Effector memory CD4-positive, alpha-beta T cell (primary cell): ENCODE results near the gene SPTB.

Experiments
- DNase-seq, 3 donors: peaks; one replicate each; pipeline ENCODE4 v3.0.0-alpha.2; 2020
- H3K27ac ChIP-seq: 2 replicates; pipeline ENCODE4 v1.7.0; 2013; ENCODE audit warnings: mild to moderate bottlenecking, low read length, moderate library complexity; ENCODE audit not compliant: insufficient read depth, poor library complexity, severe bottlenecking
- H3K27me3 ChIP-seq: replicated peaks from 2 replicates; pipeline ENCODE4 v1.7.0; 2013; ENCODE audit warnings: mild to moderate bottlenecking, low read length; ENCODE audit not compliant: insufficient read depth, control insufficient read depth, poor library complexity, severe bottlenecking
- H3K36me3 ChIP-seq: 2 replicates; pipeline ENCODE4 v1.7.0; 2013; ENCODE audit warnings: mild to moderate bottlenecking, low read length, moderate library complexity; ENCODE audit not compliant: control insufficient read depth, insufficient read depth
- H3K4me1 ChIP-seq: 2 replicates; pipeline ENCODE4 v1.7.0; 2013; ENCODE audit warnings: low read length, mild to moderate bottlenecking; ENCODE audit not compliant: control insufficient read depth, insufficient read depth, poor library complexity, severe bottlenecking
- H3K4me3 ChIP-seq: 2 replicates; pipeline ENCODE4 v1.7.0; 2013; ENCODE audit warnings: low read length, low read depth, mild to moderate bottlenecking; ENCODE audit not compliant: insufficient read depth, poor library complexity, severe bottlenecking
- H3K9me3 ChIP-seq: 2 replicates; pipeline ENCODE4 v1.7.0; 2013; ENCODE audit warnings: mild to moderate bottlenecking, low read length, moderate library complexity; ENCODE audit not compliant: control insufficient read depth

The SPTB gene

DNA sequence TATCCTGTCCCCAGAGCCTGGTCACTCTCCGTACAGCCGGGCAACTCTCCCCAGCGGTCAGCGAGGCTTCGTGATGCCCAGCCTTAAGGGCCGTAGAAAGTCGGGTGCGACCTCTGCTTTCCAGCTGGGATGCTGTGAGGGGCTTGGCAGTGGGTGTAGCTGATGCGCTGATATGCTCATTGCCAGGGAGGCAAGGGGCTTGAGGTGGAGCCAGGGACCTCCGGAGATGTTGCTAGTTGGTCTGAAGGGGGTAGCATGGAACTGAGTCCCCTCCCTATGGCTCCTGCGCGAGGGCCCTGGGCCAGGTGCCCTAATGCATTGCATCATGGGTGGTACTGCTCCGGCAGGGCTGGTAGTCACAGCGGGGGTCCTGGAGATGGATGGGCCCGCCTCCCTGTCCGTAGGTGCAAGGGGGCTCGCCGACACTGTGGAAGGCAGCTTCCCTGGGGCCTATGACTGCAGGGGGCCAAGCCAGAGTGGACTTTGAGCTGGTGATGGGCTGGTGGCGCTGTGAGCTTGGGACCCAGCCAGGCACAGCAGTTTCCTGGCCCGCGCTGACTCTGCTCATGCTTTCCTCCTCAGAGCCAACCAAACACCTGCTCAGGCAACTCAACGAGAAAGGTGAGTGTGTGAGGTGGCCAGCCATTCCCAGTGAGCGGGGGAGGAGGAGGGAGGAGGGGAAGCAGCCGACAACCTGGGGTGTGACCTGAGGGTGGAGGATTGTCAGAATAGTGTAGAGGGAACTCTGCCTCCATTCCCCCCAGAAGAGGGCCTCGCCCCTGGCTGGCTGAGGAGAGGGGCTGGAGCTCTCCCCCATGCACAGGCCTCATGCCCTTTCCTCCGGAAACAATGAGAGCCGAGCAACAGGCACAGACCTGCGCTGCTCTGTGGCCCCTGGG is 143.2 kb downstream of the SPTB start:
- Histone ChIP-seq H3K9me3 (no peaks in the 10 kb centered on the region), H3K4me1 (peaks cover 25% of the 10 kb centered on the region), H3K4me3 (no peak overlapping the region), H3K36me3 (peaks cover 78% of the 10 kb centered on the region), H3K27ac (peak overlapping the region; percentile 18), H3K27me3 (no peaks in the 10 kb centered on the region)
- no peak for DNase-seq

DNA sequence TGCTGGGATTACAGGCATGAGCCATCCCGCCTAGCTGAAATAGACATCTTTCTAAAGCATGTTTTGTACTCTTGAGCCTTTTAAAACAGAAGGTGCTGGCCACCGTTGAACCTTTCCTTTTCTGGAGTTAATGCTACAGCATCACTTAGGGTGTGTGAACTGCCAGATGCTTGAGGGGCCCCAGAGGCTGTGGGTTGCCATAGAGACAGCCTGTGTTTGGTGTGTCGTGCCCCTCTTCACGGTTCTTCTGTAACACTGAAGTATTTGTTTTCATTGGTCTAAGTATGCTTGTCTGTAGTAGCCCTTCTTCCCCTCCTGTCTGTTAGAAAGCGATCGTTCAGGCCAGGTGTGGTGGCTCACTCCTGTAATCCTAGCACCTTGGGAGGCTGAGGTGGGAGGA is 144.7 kb downstream of the SPTB start:
- Histone ChIP-seq H3K27ac (no peak overlapping the region), H3K4me3 (no peak overlapping the region), H3K36me3 (peaks cover 76% of the 10 kb centered on the region), H3K4me1 (peaks cover 32% of the 10 kb centered on the region), H3K27me3 (no peaks in the 10 kb centered on the region), H3K9me3 (no peaks in the 10 kb centered on the region)
- DNase-seq = no peak

DNA sequence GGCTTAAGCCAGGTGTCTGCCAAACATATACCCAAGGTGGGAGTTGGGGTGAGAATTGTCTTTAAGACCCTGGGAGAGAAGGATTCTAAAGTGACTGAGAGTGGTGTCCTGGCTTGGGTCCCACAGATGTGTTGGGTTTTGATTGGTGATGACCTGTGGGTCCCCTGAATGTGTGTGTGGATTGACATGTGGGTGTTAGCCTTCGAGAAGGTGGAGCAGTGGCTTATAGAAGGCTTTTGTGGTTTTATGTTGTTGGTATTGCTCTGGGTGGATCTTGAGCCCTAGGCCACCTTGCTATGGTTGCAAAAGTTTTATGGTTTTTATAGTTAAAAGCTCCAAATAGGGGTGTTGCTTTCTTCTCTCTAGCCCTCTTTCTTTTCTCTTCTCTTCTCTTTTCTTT is 145.8 kb downstream of the SPTB start:
- H3K4me3 ChIP-seq = no peak overlapping the region
- no peaks in the 10 kb centered on the region for H3K9me3 ChIP-seq
- DNase-seq = no peak
- no peaks in the 10 kb centered on the region for H3K27me3 ChIP-seq
- peak overlapping the region; percentile 5 for H3K27ac ChIP-seq
- H3K4me1 ChIP-seq = peaks cover 42% of the 10 kb centered on the region
- peaks cover 66% of the 10 kb centered on the region for H3K36me3 ChIP-seq

DNA sequence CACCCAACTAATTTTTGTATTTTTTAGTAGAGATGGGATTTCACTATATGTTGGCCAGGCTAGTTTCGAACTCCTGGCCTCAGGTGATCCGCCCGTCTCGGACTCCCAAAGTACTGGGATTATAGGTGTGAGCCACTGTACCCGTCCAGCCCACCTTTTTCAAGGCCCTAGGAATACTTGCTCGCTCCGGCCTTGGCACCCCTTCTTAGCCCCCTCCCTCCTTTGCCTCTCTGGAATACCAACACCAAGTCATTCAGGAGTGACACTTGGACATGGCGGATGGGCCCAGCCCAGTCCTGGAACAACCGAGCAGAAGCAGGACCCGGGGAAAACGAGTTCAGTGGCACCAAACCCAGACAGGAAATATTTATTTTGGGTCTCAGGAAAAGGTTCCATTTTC is 146.4 kb downstream of the SPTB start:
- peak overlapping the region; percentile 5 for H3K27ac ChIP-seq
- DNase-seq = no peak
- no peak overlapping the region for H3K4me3 ChIP-seq
- H3K27me3 ChIP-seq = no peaks in the 10 kb centered on the region
- H3K9me3 ChIP-seq = no peaks in the 10 kb centered on the region
- H3K36me3 ChIP-seq = peaks cover 61% of the 10 kb centered on the region
- peaks cover 47% of the 10 kb centered on the region for H3K4me1 ChIP-seq

DNA sequence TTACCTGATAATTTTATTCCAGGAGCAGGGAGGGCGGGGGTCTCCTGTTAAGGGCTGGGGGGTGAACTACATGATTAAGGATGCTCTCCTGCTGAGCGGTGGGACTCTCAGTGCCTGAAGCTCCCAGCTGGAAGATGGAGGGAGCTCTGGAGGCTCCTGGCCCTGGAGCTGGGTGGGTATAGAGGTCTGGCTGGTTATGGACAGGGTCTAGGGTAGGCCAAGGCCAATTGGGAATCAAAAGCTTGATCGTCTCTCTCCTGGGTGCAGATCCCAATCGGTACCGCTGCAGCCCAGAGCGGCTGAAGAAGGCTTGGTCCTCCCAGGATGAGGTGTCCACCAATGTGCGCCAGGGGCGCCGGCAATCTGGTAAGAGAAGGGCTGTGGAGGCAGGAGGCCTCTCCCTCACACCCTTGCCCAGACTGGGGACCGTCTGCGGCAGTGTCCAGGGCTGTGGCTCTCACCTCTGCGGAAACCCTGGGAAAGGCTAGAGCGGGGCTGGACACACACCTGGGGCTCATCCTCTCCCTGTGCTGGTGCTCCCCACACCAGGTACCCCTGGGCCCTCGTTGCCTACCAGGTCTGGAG is 147.1 kb downstream of the SPTB start:
- H3K36me3 ChIP-seq = peaks cover 54% of the 10 kb centered on the region
- no peaks in the 10 kb centered on the region for H3K27me3 ChIP-seq
- no peaks in the 10 kb centered on the region for H3K9me3 ChIP-seq
- no peak overlapping the region for H3K27ac ChIP-seq
- H3K4me3 ChIP-seq = no peak overlapping the region
- peaks cover 54% of the 10 kb centered on the region for H3K4me1 ChIP-seq
- DNase-seq = no peak

DNA sequence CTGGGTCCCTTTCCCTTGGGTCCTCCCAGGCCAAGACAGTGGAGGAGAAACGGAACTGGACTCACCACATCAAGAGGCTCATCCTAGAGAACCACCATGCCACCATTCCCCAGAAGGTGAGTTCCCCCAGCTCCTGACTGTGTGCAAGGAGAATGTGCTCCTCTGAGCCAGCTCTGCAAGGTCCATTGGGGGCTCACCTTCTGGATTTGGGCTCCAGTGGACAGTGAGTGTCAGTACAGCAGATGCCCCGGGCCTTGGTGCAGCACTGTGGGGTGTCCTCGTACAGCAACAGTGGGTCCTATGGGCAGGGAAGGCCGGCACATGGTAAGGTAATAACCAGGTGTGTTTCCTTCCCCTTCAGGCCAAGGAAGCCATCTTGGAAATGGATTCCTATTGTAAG is 147.6 kb downstream of the SPTB start:
- H3K36me3 ChIP-seq = peaks cover 49% of the 10 kb centered on the region
- H3K4me1 ChIP-seq = peaks cover 60% of the 10 kb centered on the region
- no peaks in the 10 kb centered on the region for H3K9me3 ChIP-seq
- DNase-seq = no peak
- H3K27me3 ChIP-seq = no peaks in the 10 kb centered on the region
- H3K27ac ChIP-seq = no peak overlapping the region
- no peak overlapping the region for H3K4me3 ChIP-seq

DNA sequence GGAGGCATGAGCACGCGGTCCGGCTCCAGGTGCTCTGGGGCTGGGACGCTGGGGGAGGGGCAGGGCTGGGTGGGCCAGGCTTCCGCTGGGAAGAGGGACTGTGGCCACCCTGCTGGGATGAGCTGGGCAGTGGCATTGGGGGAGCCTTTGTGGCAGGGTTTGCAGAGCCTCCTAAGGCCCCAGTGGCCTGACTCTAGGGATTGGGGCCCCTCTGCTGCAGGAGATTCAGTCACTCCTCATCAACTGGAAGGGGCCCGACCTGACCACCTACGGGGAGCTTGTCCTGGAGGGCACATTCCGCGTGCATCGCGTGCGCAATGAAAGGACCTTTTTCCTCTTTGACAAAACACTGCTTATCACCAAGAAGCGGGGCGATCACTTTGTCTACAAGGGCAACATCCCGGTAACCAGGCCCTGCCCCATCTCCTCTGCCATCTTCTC is 148.5 kb downstream of the SPTB start:
- DNase-seq = no peak
- peaks cover 40% of the 10 kb centered on the region for H3K36me3 ChIP-seq

DNA sequence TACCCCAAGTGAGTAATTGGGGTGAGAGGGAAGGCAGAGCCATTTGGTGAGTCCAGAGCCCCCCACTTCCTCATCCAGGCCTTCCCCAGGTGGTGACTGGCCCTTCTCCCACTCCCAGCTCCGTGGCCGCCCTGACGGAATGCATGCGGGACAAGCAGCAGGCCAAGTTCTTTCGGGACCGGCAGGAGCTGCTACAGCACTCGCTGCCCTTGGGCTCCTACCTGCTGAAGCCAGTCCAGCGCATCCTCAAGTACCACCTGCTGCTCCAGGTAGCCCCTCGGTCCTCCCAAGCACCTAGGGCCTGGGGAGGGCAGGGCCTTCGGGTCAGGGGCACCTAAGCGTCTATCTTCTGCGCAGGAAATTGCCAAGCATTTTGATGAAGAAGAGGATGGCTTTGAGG is 149.0 kb downstream of the SPTB start:
- peaks cover 74% of the 10 kb centered on the region for H3K4me1 ChIP-seq
- no peak overlapping the region for H3K4me3 ChIP-seq
- H3K27me3 ChIP-seq = no peaks in the 10 kb centered on the region
- H3K9me3 ChIP-seq = no peaks in the 10 kb centered on the region
- peak overlapping the region; percentile 29 for H3K27ac ChIP-seq
- no peak for DNase-seq
- H3K36me3 ChIP-seq = peaks cover 36% of the 10 kb centered on the region

More for the DNA sequence above, 148.5 kb downstream of the SPTB start:
- Histone ChIP-seq H3K9me3 (no peaks in the 10 kb centered on the region), H3K27ac (no peak overlapping the region), H3K27me3 (no peaks in the 10 kb centered on the region), H3K4me3 (no peak overlapping the region), H3K4me1 (peaks cover 69% of the 10 kb centered on the region)

DNA sequence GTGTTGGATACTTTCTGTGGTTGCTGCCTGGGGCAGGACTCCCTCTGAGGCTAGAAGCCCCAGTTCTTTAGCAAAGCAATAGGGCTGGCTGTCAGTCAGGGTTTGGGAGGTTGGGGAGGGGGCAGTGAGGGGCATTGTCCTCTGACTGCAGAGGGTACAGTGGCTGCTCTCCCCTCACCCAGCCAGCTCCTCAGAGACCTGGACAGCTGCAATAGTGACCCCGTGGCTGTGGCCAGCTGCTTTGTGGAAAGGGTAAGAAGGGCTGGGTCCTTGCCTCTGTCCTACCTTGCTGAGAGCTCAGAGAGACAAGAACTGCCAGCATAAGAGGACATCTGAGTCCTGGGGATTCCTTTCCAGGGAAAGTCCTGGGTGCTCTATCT is 149.7 kb downstream of the SPTB start:
- no peaks in the 10 kb centered on the region for H3K27me3 ChIP-seq
- H3K4me3 ChIP-seq = no peak overlapping the region
- H3K36me3 ChIP-seq = peaks cover 36% of the 10 kb centered on the region
- H3K4me1 ChIP-seq = peaks cover 74% of the 10 kb centered on the region
- no peaks in the 10 kb centered on the region for H3K9me3 ChIP-seq
- H3K27ac ChIP-seq = peak overlapping the region; percentile 29
- no peak for DNase-seq

DNA sequence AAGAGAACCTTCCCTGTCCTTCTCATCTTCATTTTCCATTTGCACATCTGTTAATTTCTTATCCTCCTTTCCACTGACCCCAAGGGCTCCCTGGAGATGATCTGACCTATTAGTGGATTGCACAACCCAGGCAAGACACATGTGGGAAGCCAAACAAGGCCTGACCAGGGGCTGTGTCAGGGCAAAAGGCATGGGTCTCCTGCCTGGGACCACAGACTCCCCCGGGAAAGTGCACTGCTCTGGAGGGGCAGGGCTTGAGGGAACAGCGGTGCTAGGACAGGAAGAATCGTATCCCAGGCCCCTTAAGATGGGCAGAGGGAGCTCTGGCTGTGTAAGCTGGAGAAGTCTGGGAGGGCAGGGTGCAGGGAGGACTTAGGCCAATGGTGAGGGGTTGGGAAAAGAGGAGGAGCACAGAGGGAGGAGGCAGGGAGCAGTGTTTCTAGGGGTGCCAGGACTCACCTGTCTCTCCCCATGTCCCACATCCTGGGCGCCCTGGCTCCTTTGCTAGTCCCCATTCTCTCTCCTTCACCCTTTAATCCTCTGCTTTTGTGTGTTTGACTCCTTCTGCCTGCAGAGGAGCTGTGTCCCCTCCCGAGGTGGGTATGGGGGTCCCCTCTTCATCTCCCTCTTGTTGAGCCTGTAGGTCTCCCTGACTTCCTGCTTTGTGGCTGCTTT is 150.2 kb downstream of the SPTB start:
- peaks cover 76% of the 10 kb centered on the region for H3K4me1 ChIP-seq
- no peaks in the 10 kb centered on the region for H3K9me3 ChIP-seq
- H3K4me3 ChIP-seq = no peak overlapping the region
- no peak for DNase-seq
- H3K27me3 ChIP-seq = no peaks in the 10 kb centered on the region
- peaks cover 36% of the 10 kb centered on the region for H3K36me3 ChIP-seq
- H3K27ac ChIP-seq = peak overlapping the region; percentile 29
